Inflammatory macrophage treated with lipopolysaccharide for 1 hour (primary cell): ENCODE measurements around the gene ELOVL6.
"Not testable (repeated sequence)": the region's sequence is repeated elsewhere in the genome, so short reads cannot be mapped to it uniquely, and the experiment has no call there.

Experiments used
- DNase-seq, 2 donors: peaks; one replicate each; pipeline ENCODE4 v3.0.0-alpha.2; 2020 to 2022

ELOVL6 gene

GRCh38 chr4:110198435-110199416 is at the start of gene ELOVL6:
Gene ELOVL6 (minus strand): TSS chr4:110198615. CDS start chr4:110198335, 280 bp downstream.
- DNase-seq = peak in 1 of 2 donors; percentile 24

GRCh38 chr4:110248100-110248499 is 49.7 kb upstream of the ELOVL6 start:
- DNase-seq = no peak

- DNase-seq = no peak
Measured at GRCh38 chr4:110247591-110247990, 49.2 kb upstream of the ELOVL6 start.

GRCh38 chr4:110245577-110245976 is 47.2 kb upstream of the ELOVL6 start:
- no peak for DNase-seq

- DNase-seq = no peak
Measured at GRCh38 chr4:110236324-110236723, 37.9 kb upstream of the ELOVL6 start.

- not testable (repeated sequence) for DNase-seq
Measured at GRCh38 chr4:110233581-110233980, 35.2 kb upstream of the ELOVL6 start.

GRCh38 chr4:110231869-110232268 is 33.5 kb upstream of the ELOVL6 start:
- peak in 1 of 2 donors; percentile 27 for DNase-seq

GRCh38 chr4:110229266-110229665 is 30.9 kb upstream of the ELOVL6 start:
- DNase-seq = peak; percentile 24 to 52

- peak; percentile 23 to 42 for DNase-seq
Measured at GRCh38 chr4:110224812-110225211, 26.4 kb upstream of the ELOVL6 start.

GRCh38 chr4:110224142-110224541 is 25.7 kb upstream of the ELOVL6 start:
- no peak for DNase-seq

- DNase-seq = not testable (repeated sequence)
Measured at GRCh38 chr4:110218935-110219334, 20.5 kb upstream of the ELOVL6 start.

- peak; percentile 10 to 51 for DNase-seq
Measured at GRCh38 chr4:110217181-110217580, 18.8 kb upstream of the ELOVL6 start.

- DNase-seq = peak; percentile 79 to 80
Measured at GRCh38 chr4:110216129-110216528, 17.7 kb upstream of the ELOVL6 start.

GRCh38 chr4:110211770-110212061 is 13.3 kb upstream of the ELOVL6 start:
- DNase-seq = no peak

- peak; percentile 47 to 65 for DNase-seq
Measured at GRCh38 chr4:110211007-110211769, 12.8 kb upstream of the ELOVL6 start.

GRCh38 chr4:110208419-110208818 is 10.0 kb upstream of the ELOVL6 start:
- no peak for DNase-seq

- DNase-seq = no peak
Measured at GRCh38 chr4:110207233-110207632, 8.8 kb upstream of the ELOVL6 start.

- DNase-seq = no peak
Measured at GRCh38 chr4:110202024-110202423, 3.6 kb upstream of the ELOVL6 start.

- DNase-seq = no peak
Measured at GRCh38 chr4:110201502-110201901, 3.1 kb upstream of the ELOVL6 start.

GRCh38 chr4:110200689-110201088 is 2.3 kb upstream of the ELOVL6 start:
- no peak for DNase-seq

GRCh38 chr4:110198049-110198434 is 373 bp downstream of the ELOVL6 start:
- DNase-seq = no peak

GRCh38 chr4:110197529-110198042 is 829 bp downstream of the ELOVL6 start:
- DNase-seq = no peak

- DNase-seq = peak; percentile 17 to 22
Measured at GRCh38 chr4:110196871-110197528, 1.4 kb downstream of the ELOVL6 start.
